GM19193 (cell line): ENCODE results near the gene MAP2K1.

ENCODE experiments used
- POLR2A ChIP-seq: IDR thresholded peaks from 4 replicates; pipeline ENCODE4 v1.6.1; 2011; ENCODE audit not compliant: insufficient read depth, insufficient read length; ENCODE audit errors: extremely low read depth

The MAP2K1 gene

GRCh38 chr15:66452971-66453580 lies 66.4 kb downstream of the MAP2K1 start:
- no peak for TF ChIP-seq POLR2A

- TF ChIP-seq POLR2A: no peak
Measured at GRCh38 chr15:66454143-66454542, 67.4 kb downstream of the MAP2K1 start.

GRCh38 chr15:66456211-66456610 lies 69.5 kb downstream of the MAP2K1 start:
- TF ChIP-seq POLR2A: no peak

GRCh38 chr15:66459818-66460615 lies 73.3 kb downstream of the MAP2K1 start:
- TF ChIP-seq POLR2A: no peak

GRCh38 chr15:66461917-66462316 lies 75.2 kb downstream of the MAP2K1 start:
- TF ChIP-seq POLR2A: no peak

- TF ChIP-seq POLR2A: no peak
Measured at GRCh38 chr15:66462627-66463026, 75.9 kb downstream of the MAP2K1 start.

- no peak for TF ChIP-seq POLR2A
Measured at GRCh38 chr15:66472176-66472999, 85.7 kb downstream of the MAP2K1 start.

GRCh38 chr15:66474135-66474534 lies 87.4 kb downstream of the MAP2K1 start:
- no peak for TF ChIP-seq POLR2A

- no peak for TF ChIP-seq POLR2A
Measured at GRCh38 chr15:66474963-66475362, 88.3 kb downstream of the MAP2K1 start.

- no peak for TF ChIP-seq POLR2A
Measured at GRCh38 chr15:66476535-66476934, 89.8 kb downstream of the MAP2K1 start.

- TF ChIP-seq POLR2A: no peak
Measured at GRCh38 chr15:66477011-66477410, 90.3 kb downstream of the MAP2K1 start.

- TF ChIP-seq POLR2A: no peak
Measured at GRCh38 chr15:66480267-66480666, 93.6 kb downstream of the MAP2K1 start.

- TF ChIP-seq POLR2A: no peak
Measured at GRCh38 chr15:66481107-66481856, 94.6 kb downstream of the MAP2K1 start.

- TF ChIP-seq POLR2A: no peak
Measured at GRCh38 chr15:66482539-66482938, 95.8 kb downstream of the MAP2K1 start.

GRCh38 chr15:66483131-66483566 lies 96.4 kb downstream of the MAP2K1 start:
- TF ChIP-seq POLR2A: no peak
